HepG2 (cell line): ENCODE measurements around the gene FKBP1A. TPM values are rescaled to one million over a fixed set of nuclear protein-coding genes. Genes with fewer than 3 reads are reported as not detected.

Experiments used
- ATAC-seq: fragments of 200-7000 bp; cut with Tn5 transposase; 3 replicates; pipeline ENCODE4 v1.9.1; 2020; ENCODE audit warnings: mild to moderate bottlenecking, moderate library complexity
- BruUV-seq: library from RNA; stranded (reverse); fragments of 400-500 nt; replicated peaks from 2 replicates; lab custom pipeline; 2021; lab: Mats Ljungman, UMichigan
- CTCF ChIA-PET: fragments of 300-600 bp; formaldehyde crosslinking; extraction: SDS; loops from one replicate; lab custom pipeline; 2021; ENCODE audit warnings: low total read pairs, inconsistent platforms, low intra/inter-chr PET ratio; lab: Yijun Ruan, JAX
- POLR2A ChIA-PET: fragments of 350-600 bp; sonication (Branson Sonifier 250); formaldehyde crosslinking; loops from one replicate; lab custom pipeline; 2020; ENCODE audit warnings: antibody characterized with exemption, inconsistent platforms; lab: Yijun Ruan, JAX
- DNase-seq: peaks from one replicate; pipeline ENCODE4 v3.0.0-alpha.2; 2015; ENCODE audit warnings: low spot score
- FAIRE-seq: peaks from 3 replicates; lab custom pipeline; 2011; peaks lifted over from hg19 to GRCh38; lab: Jason Lieb, UNC
- H2AFZ ChIP-seq: one replicate; pipeline ENCODE4 v1.6.1; 2011; ENCODE audit warnings: low read length, inconsistent platforms
- H3K27ac ChIP-seq: fragments of 300-600 bp; 3 replicates; pipeline ENCODE4 v1.8.0; 2011; ENCODE audit warnings: mixed run types, mild to moderate bottlenecking, mixed read lengths, low read length, inconsistent platforms; ENCODE audit not compliant: insufficient read depth; ENCODE audit errors: extremely low read length
- H3K27me3 ChIP-seq, 2 experiments: fragments of 200-600 bp in 1 of 2; 2 replicates in 1 of 2; 3 replicates in 1 of 2; pipeline versions ENCODE4 v1.6.0 to v1.8.0; 2011; ENCODE audit warnings: low read length in 2 of 2, mild to moderate bottlenecking in 2 of 2, moderate library complexity in 2 of 2, inconsistent platforms in 1 of 2; ENCODE audit not compliant: insufficient read depth in 2 of 2, control insufficient read depth in 1 of 2
- H3K36me3 ChIP-seq, 2 experiments: fragments of 200-600 bp in 1 of 2; replicated peaks in 1 of 2; 2 replicates in 1 of 2; 3 replicates in 1 of 2; pipeline versions ENCODE4 v1.5.1 to v1.8.0; 2011; ENCODE audit warnings: low read length in 2 of 2, inconsistent platforms in 1 of 2; ENCODE audit not compliant: insufficient read depth in 2 of 2, control insufficient read depth in 1 of 2
- H3K4me1 ChIP-seq: 2 replicates; pipeline ENCODE4 v1.5.1; 2012; ENCODE audit warnings: low read length, inconsistent platforms; ENCODE audit not compliant: insufficient read depth
- H3K4me2 ChIP-seq: 2 replicates; pipeline ENCODE4 v1.6.0; 2011; ENCODE audit warnings: low read depth, low read length, inconsistent platforms
- H3K4me3 ChIP-seq, 3 experiments: fragments of 200-600 bp in 1 of 3; sonication (generic), shearing (Covaris generic) in 1 of 3; replicated peaks in 1 of 3; 2 replicates each; pipeline ENCODE4 v1.5.1; 2011 to 2016; ENCODE audit warnings: low read length in 3 of 3, inconsistent platforms in 2 of 3, low read depth in 2 of 3, mild to moderate bottlenecking in 2 of 3, control low read depth in 1 of 3, mixed read lengths in 1 of 3; ENCODE audit not compliant: insufficient read depth in 1 of 3
- H3K79me2 ChIP-seq: one replicate; pipeline ENCODE4 v1.6.1; 2011; ENCODE audit warnings: low read length, inconsistent platforms; ENCODE audit not compliant: insufficient read depth
- H3K9ac ChIP-seq: 2 replicates; pipeline ENCODE4 v1.6.0; 2011; ENCODE audit warnings: mild to moderate bottlenecking, low read depth, low read length, inconsistent platforms; ENCODE audit not compliant: insufficient read depth
- H3K9me3 ChIP-seq: 2 replicates; pipeline ENCODE4 v1.5.1; 2012; ENCODE audit warnings: mild to moderate bottlenecking, low read length
- H4K20me1 ChIP-seq: 2 replicates; pipeline ENCODE4 v1.6.0; 2011; ENCODE audit warnings: inconsistent platforms, mild to moderate bottlenecking, low read length, moderate library complexity; ENCODE audit not compliant: insufficient read depth
- DMAP1 ChIP-seq: IDR thresholded peaks from 2 replicates; pipeline ENCODE4 v1.6.1; 2016
- EEA1 ChIP-seq: sonication (generic); formaldehyde crosslinking; IDR thresholded peaks from 2 replicates; pipeline ENCODE4 v1.5.1; 2020; ENCODE audit warnings: mild to moderate bottlenecking, missing genetic modification reagents, borderline replicate concordance
- NFAT5 ChIP-seq: sonication (generic); formaldehyde crosslinking; IDR thresholded peaks from 2 replicates; pipeline ENCODE4 v1.4.0; 2020; ENCODE audit warnings: missing genetic modification reagents
- NPAS2 ChIP-seq: sonication (generic); formaldehyde crosslinking; IDR thresholded peaks from 2 replicates; pipeline ENCODE4 v1.8.0; 2022; ENCODE audit warnings: mild to moderate bottlenecking, missing genetic modification reagents, borderline replicate concordance
- SCMH1 ChIP-seq: sonication (generic); formaldehyde crosslinking; IDR thresholded peaks from 2 replicates; pipeline ENCODE4 v1.9.0; 2021; ENCODE audit warnings: missing genetic modification reagents, mild to moderate bottlenecking, borderline replicate concordance
- U2AF2 ChIP-seq: fragments of 200-400 bp; formaldehyde crosslinking; IDR thresholded peaks from 2 replicates; pipeline ENCODE4 v1.6.1; 2017; ENCODE audit warnings: low read depth, mild to moderate bottlenecking, low read length
- ZBTB39 ChIP-seq: sonication (generic); formaldehyde crosslinking; IDR thresholded peaks from 2 replicates; pipeline ENCODE4 v1.5.0; 2020; ENCODE audit warnings: missing genetic modification reagents
- ZGPAT ChIP-seq: IDR thresholded peaks from 2 replicates; pipeline ENCODE4 v1.6.1; 2016; ENCODE audit warnings: mild to moderate bottlenecking
- ZNF101 ChIP-seq: sonication (generic); formaldehyde crosslinking; IDR thresholded peaks from 2 replicates; pipeline ENCODE4 v1.4.0; 2020; ENCODE audit warnings: mild to moderate bottlenecking, low read depth, missing genetic modification reagents, borderline replicate concordance
- ZNF230 ChIP-seq: sonication (generic); formaldehyde crosslinking; IDR thresholded peaks from 2 replicates; pipeline ENCODE4 v1.4.0; 2020; ENCODE audit warnings: mild to moderate bottlenecking, missing genetic modification reagents
- ZNF570 ChIP-seq: sonication (generic); formaldehyde crosslinking; IDR thresholded peaks from 2 replicates; pipeline ENCODE4 v1.4.0; 2020; ENCODE audit warnings: mild to moderate bottlenecking, missing genetic modification reagents, borderline replicate concordance
- ZNF577 ChIP-seq: sonication (generic); formaldehyde crosslinking; IDR thresholded peaks from 2 replicates; pipeline ENCODE4 v1.4.0; 2020; ENCODE audit warnings: mild to moderate bottlenecking, low read depth, missing genetic modification reagents, borderline replicate concordance
- ZNF784 ChIP-seq: sonication (generic); formaldehyde crosslinking; IDR thresholded peaks from 2 replicates; pipeline ENCODE4 v1.5.1; 2020; ENCODE audit warnings: missing genetic modification reagents, mild to moderate bottlenecking, borderline replicate concordance
- WGBS: methylation state at CpG from one replicate; pipeline ENCODE4 v1.1.6; 2017; ENCODE audit warnings: low lambda C conversion rate; 5-methylcytosine and 5-hydroxymethylcytosine counted together
- in situ Hi-C: cut with HindIII; loops from 2 replicates; pipeline ENCODE4 v1.10.0; 2017; ENCODE audit warnings: low pct_unique_long_range_greater_than_20kb; ENCODE audit not compliant: extremely low pct_ligation_motif_present
- intact Hi-C: fragments of 100-400 bp; cut with micrococcal nuclease; formaldehyde crosslinking; loops from one replicate; pipeline ENCODE4 v1.10.0; 2022; ENCODE audit not compliant: unreplicated experiment
- polyA plus RNA-seq, 8 experiments: library from polyadenylated mRNA; depleted of rRNA in 3 of 8; stranded (reverse) in 7 of 8; unstranded in 1 of 8; fragments of >200 nt; fragmentation: Illumina TruSeq in 4 of 8; extraction: Trizol in 4 of 8; gene quantifications; 2 replicates each; pipeline versions ENCODE4 v1.2.1 to v1.2.3, GENCODE V29; 2011 to 2016; ENCODE audit warnings: low read depth in 4 of 8, missing spikeins in 1 of 8, mixed read lengths in 1 of 8; ENCODE audit not compliant: insufficient read depth in 1 of 8
- total RNA-seq, 5 experiments: library from RNA; depleted of rRNA; stranded (reverse); fragments of >200 nt; fragmentation: Illumina TruSeq; extraction: Trizol; gene quantifications; 2 replicates each; pipeline ENCODE4 v1.2.3, GENCODE V29; 2016; ENCODE audit warnings: low read depth in 1 of 5

Gene FKBP1A
- total and polyA plus RNA-seq, 2 of the 13 experiments (the other 11 are each of a cell fraction or from before 2014, with no cell fraction given) = 119 to 468 TPM

- no peaks in the 10 kb centered on the region; a peak in 1 of 5 replicates for H3K27me3 ChIP-seq
- H3K9ac ChIP-seq = no peak overlapping the region
- no peak overlapping the region for H3K4me3 ChIP-seq
- in situ Hi-C loops = no loop called here
- no peak overlapping the region for H3K27ac ChIP-seq
- H3K4me2 ChIP-seq = no peak overlapping the region
- no TSS peak for BruUV-seq
- no peak overlapping the region for H2AFZ ChIP-seq
- FAIRE-seq (no peak), ATAC-seq (no peak), DNase-seq (no peak)
- H3K36me3 ChIP-seq = no peaks in the 10 kb centered on the region
- ChIA-PET CTCF (no interaction called here), POLR2A (no interaction called here)
- H3K4me1 ChIP-seq = peaks cover 31% of the 10 kb centered on the region
- WGBS = 57% methylated on average over 4 of the region's 4 CpGs
- no peaks in the 10 kb centered on the region for H4K20me1 ChIP-seq
- intact Hi-C loops = no loop called here
- no peaks in the 10 kb centered on the region for H3K79me2 ChIP-seq
- no peaks in the 10 kb centered on the region for H3K9me3 ChIP-seq
- no peak for TF ChIP-seq ZNF230 (CRISPR knock-in tag)
- no peak for TF ChIP-seq ZNF101 (CRISPR knock-in tag)
- no peak for TF ChIP-seq DMAP1
- TF ChIP-seq ZNF570 = no peak
- TF ChIP-seq ZNF577 (CRISPR knock-in tag) = no peak
- no peak for TF ChIP-seq SCMH1 (CRISPR knock-in tag)
- no peak for TF ChIP-seq NFAT5 (CRISPR knock-in tag)
- no peak for TF ChIP-seq EEA1 (CRISPR knock-in tag)
- no peak for TF ChIP-seq NPAS2 (CRISPR knock-in tag)
- TF ChIP-seq ZGPAT = no peak
- TF ChIP-seq ZBTB39 = no peak
- no peak for TF ChIP-seq ZNF784
- no peak for TF ChIP-seq U2AF2
Measured at GRCh38 chr20:1319051-1319450, 73.8 kb downstream of the FKBP1A start.
